ENCODE measurements around the gene CLDN34.

Gene CLDN34

DNA sequence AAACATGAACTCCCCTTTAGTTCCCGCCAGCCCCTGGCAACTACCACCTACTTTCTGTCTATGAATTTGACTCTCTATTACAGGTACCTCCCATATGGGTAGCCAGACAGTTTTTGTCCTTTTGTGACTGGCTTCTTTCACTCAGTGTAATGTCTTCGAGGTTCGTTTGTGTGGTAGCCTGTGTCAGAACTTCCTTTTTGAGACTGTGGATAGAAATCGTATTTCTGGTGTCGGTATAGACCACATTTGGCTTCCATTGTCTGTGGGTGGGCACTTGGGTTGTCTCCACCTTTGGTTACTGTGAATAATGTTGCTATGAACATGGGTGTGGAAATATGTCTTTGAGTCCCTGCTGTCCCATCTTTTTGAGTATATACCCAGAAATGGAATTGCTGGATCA, 5.4 kb upstream of the CLDN34 start:
- H4K20me1 ChIP-seq (ENCODE audit: insufficient read depth, low read length) = no peaks in the 10 kb centered on the region
- H3K9ac ChIP-seq (ENCODE audit: low read length) = no peak overlapping the region
- H3K4me1 ChIP-seq (ENCODE audit: low read length) = peaks cover 10% of the 10 kb centered on the region
- H3K36me3 ChIP-seq (replicated peaks; ENCODE audit: low read depth, low read length) = no peaks in the 10 kb centered on the region
- H3K4me2 ChIP-seq (ENCODE audit: low read length) = no peak overlapping the region
- no peaks in the 10 kb centered on the region for H3K79me2 ChIP-seq (ENCODE audit: low read length)
- H3K27ac ChIP-seq (ENCODE audit: low read length) = no peak overlapping the region
- H2AFZ ChIP-seq (ENCODE audit: low read depth, low read length) = no peak overlapping the region
- 0 out of 2 replicates have a peak, but pooled peaks cover 8% of the 10 kb centered on the region for H3K27me3 ChIP-seq (ENCODE audit: low read depth, low read length)
- H3K9me3 ChIP-seq (ENCODE audit: insufficient read depth, low read length) = no peaks in the 10 kb centered on the region
- TF ChIP-seq EZH2phosphoT487 (IDR thresholded peaks at IDR 0.05; ENCODE audit: low read depth) = no peak
- TF ChIP-seq, protein P1, sequence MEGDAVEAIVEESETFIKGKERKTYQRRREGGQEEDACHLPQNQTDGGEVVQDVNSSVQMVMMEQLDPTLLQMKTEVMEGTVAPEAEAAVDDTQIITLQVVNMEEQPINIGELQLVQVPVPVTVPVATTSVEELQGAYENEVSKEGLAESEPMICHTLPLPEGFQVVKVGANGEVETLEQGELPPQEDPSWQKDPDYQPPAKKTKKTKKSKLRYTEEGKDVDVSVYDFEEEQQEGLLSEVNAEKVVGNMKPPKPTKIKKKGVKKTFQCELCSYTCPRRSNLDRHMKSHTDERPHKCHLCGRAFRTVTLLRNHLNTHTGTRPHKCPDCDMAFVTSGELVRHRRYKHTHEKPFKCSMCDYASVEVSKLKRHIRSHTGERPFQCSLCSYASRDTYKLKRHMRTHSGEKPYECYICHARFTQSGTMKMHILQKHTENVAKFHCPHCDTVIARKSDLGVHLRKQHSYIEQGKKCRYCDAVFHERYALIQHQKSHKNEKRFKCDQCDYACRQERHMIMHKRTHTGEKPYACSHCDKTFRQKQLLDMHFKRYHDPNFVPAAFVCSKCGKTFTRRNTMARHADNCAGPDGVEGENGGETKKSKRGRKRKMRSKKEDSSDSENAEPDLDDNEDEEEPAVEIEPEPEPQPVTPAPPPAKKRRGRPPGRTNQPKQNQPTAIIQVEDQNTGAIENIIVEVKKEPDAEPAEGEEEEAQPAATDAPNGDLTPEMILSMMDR (IDR thresholded peaks at IDR 0.05; ENCODE audit: low read depth, low read length) = no peak
- H3K4me3 ChIP-seq (ENCODE audit: low read length) = no peak overlapping the region

DNA sequence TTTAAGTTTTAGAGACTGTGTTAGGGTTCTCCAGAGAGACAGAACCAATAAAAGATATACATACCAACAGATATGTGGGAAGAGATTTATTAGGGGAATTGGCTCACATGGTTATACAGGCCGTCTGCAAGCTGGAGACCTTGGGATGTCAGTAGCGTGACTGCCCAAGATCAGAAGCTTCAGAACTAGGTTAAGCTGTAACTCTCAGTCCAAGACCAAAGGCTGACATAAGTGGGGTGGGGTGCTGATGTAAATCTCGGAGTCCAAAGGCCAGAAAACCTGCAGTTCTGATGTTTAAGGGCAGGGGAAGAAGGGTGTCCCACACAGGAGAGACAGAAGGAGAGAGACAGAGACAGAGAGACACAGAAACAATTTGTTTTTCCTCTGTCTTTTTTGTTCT, 10.5 kb downstream of the CLDN34 start:
- H3K27ac ChIP-seq (ENCODE audit: low read length) = no peak overlapping the region
- no peak overlapping the region for H3K4me3 ChIP-seq (ENCODE audit: low read length)
- H4K20me1 ChIP-seq (ENCODE audit: insufficient read depth, low read length) = no peaks in the 10 kb centered on the region
- H3K4me2 ChIP-seq (ENCODE audit: low read length) = no peak overlapping the region
- no peaks in the 10 kb centered on the region for H3K36me3 ChIP-seq (replicated peaks; ENCODE audit: low read depth, low read length)
- peaks cover 8% of the 10 kb centered on the region for H3K4me1 ChIP-seq (ENCODE audit: low read length)
- no peaks in the 10 kb centered on the region for H3K9me3 ChIP-seq (ENCODE audit: insufficient read depth, low read length)
- H3K79me2 ChIP-seq (ENCODE audit: low read length) = no peaks in the 10 kb centered on the region
- no peaks in the 10 kb centered on the region for H3K27me3 ChIP-seq (ENCODE audit: low read depth, low read length)
- H3K9ac ChIP-seq (ENCODE audit: low read length) = no peak overlapping the region
- H2AFZ ChIP-seq (ENCODE audit: low read depth, low read length) = no peak overlapping the region
- TF ChIP-seq, protein P1 (IDR thresholded peaks at IDR 0.05; ENCODE audit: low read depth, low read length) = no peak
- TF ChIP-seq EZH2phosphoT487 (IDR thresholded peaks at IDR 0.05; ENCODE audit: low read depth) = no peak

DNA sequence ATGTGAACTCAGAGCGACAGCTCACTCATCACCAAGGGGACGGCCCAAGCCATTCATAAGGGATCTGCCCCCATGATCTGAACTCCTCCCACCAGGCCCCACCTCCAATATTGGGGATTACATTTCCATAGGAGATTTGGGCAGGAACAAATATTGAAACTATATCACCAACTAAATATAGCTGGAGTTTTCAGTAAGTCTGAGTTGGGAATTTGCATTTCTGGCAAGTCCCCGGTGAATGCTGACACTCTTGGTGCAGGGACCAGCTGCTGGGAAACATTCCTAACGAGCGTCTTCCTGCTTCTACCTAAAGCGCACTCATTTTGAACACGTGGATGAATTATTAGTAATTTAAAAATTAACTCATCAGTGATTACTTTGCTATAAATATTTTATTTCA, 13.2 kb downstream of the CLDN34 start:
- H3K4me1 ChIP-seq (ENCODE audit: low read length) = peaks cover 8% of the 10 kb centered on the region
- H3K27ac ChIP-seq (ENCODE audit: low read length) = no peak overlapping the region
- H3K4me3 ChIP-seq (ENCODE audit: low read length) = no peak overlapping the region

DNA sequence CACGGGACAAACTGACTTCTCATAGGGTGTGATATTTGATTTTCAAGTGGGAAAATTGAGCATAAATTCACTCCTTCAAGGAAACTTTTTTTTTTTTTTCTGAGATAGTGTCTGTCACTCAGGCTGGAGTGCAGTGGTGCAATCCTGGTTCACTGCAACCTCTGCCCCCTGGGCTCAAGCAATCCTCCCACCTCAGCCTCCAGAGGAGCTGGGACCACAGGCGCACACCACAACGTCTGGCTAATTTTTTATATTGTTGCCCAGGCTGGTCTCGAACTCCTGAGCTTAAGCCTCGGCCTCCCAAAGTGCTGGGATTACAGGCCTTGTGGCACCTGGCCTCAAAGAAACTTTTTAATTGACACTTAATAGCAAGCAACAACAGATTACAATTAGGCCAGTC, 13.8 kb downstream of the CLDN34 start:
- H2AFZ ChIP-seq (ENCODE audit: low read depth, low read length) = no peak overlapping the region
- H4K20me1 ChIP-seq (ENCODE audit: insufficient read depth, low read length) = no peaks in the 10 kb centered on the region
- H3K27ac ChIP-seq (ENCODE audit: low read length) = no peak overlapping the region
- peaks cover 8% of the 10 kb centered on the region for H3K4me1 ChIP-seq (ENCODE audit: low read length)
- H3K36me3 ChIP-seq (replicated peaks; ENCODE audit: low read depth, low read length) = no peaks in the 10 kb centered on the region
- H3K4me2 ChIP-seq (ENCODE audit: low read length) = no peak overlapping the region
- H3K9ac ChIP-seq (ENCODE audit: low read length) = no peak overlapping the region
- no peak overlapping the region for H3K4me3 ChIP-seq (ENCODE audit: low read length)
- H3K79me2 ChIP-seq (ENCODE audit: low read length) = no peaks in the 10 kb centered on the region
- no peaks in the 10 kb centered on the region for H3K9me3 ChIP-seq (ENCODE audit: insufficient read depth, low read length)
- TF ChIP-seq, protein P1 (IDR thresholded peaks at IDR 0.05; ENCODE audit: low read depth, low read length) = no peak
- TF ChIP-seq EZH2phosphoT487 (IDR thresholded peaks at IDR 0.05; ENCODE audit: low read depth) = no peak
- H3K27me3 ChIP-seq (ENCODE audit: low read depth, low read length) = no peaks in the 10 kb centered on the region

More for the DNA sequence above, 13.2 kb downstream of the CLDN34 start:
- Histone ChIP-seq H3K27me3 (ENCODE audit: low read depth, low read length) (no peaks in the 10 kb centered on the region), H4K20me1 (ENCODE audit: insufficient read depth, low read length) (no peaks in the 10 kb centered on the region), H3K9ac (ENCODE audit: low read length) (no peak overlapping the region), H3K9me3 (ENCODE audit: insufficient read depth, low read length) (no peaks in the 10 kb centered on the region), H2AFZ (ENCODE audit: low read depth, low read length) (no peak overlapping the region), H3K4me2 (ENCODE audit: low read length) (no peak overlapping the region), H3K79me2 (ENCODE audit: low read length) (no peaks in the 10 kb centered on the region), H3K36me3 (replicated peaks; ENCODE audit: low read depth, low read length) (no peaks in the 10 kb centered on the region)
- TF ChIP-seq EZH2phosphoT487 (IDR thresholded peaks at IDR 0.05; ENCODE audit: low read depth) = no peak
- TF ChIP-seq, protein P1 (IDR thresholded peaks at IDR 0.05; ENCODE audit: low read depth, low read length) = no peak
